Measurements from ENCODE around the gene ST14.

ST14 gene

GRCh38 chr11:130126516-130126915, 33.1 kb upstream of the ST14 start (continued):
- TF ChIP-seq, protein P1, sequence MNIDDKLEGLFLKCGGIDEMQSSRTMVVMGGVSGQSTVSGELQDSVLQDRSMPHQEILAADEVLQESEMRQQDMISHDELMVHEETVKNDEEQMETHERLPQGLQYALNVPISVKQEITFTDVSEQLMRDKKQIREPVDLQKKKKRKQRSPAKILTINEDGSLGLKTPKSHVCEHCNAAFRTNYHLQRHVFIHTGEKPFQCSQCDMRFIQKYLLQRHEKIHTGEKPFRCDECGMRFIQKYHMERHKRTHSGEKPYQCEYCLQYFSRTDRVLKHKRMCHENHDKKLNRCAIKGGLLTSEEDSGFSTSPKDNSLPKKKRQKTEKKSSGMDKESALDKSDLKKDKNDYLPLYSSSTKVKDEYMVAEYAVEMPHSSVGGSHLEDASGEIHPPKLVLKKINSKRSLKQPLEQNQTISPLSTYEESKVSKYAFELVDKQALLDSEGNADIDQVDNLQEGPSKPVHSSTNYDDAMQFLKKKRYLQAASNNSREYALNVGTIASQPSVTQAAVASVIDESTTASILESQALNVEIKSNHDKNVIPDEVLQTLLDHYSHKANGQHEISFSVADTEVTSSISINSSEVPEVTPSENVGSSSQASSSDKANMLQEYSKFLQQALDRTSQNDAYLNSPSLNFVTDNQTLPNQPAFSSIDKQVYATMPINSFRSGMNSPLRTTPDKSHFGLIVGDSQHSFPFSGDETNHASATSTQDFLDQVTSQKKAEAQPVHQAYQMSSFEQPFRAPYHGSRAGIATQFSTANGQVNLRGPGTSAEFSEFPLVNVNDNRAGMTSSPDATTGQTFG (tag by site-specific recombination; IDR thresholded peaks at IDR 0.05; ENCODE audit: borderline replicate concordance): no peak
- TF ChIP-seq KLF7 (tag by site-specific recombination; IDR thresholded peaks at IDR 0.05; ENCODE audit: borderline replicate concordance) (no peak), ZSCAN30 (tag by site-specific recombination; IDR thresholded peaks at IDR 0.05) (no peak), ZNF324 (tag by site-specific recombination; IDR thresholded peaks at IDR 0.05) (no peak), ZNF449 (tag by site-specific recombination; IDR thresholded peaks at IDR 0.05) (no peak), PRDM1 (tag by site-specific recombination; IDR thresholded peaks at IDR 0.05) (no peak), ZNF707 (tag by site-specific recombination; IDR thresholded peaks at IDR 0.05) (no peak)
- TF ChIP-seq, protein P2, sequence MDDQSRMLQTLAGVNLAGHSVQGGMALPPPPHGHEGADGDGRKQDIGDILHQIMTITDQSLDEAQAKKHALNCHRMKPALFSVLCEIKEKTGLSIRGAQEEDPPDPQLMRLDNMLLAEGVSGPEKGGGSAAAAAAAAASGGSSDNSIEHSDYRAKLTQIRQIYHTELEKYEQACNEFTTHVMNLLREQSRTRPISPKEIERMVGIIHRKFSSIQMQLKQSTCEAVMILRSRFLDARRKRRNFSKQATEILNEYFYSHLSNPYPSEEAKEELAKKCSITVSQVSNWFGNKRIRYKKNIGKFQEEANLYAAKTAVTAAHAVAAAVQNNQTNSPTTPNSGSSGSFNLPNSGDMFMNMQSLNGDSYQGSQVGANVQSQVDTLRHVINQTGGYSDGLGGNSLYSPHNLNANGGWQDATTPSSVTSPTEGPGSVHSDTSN (CRISPR knock-in tag; IDR thresholded peaks at IDR 0.05): no peak
- TF ChIP-seq, protein P3, sequence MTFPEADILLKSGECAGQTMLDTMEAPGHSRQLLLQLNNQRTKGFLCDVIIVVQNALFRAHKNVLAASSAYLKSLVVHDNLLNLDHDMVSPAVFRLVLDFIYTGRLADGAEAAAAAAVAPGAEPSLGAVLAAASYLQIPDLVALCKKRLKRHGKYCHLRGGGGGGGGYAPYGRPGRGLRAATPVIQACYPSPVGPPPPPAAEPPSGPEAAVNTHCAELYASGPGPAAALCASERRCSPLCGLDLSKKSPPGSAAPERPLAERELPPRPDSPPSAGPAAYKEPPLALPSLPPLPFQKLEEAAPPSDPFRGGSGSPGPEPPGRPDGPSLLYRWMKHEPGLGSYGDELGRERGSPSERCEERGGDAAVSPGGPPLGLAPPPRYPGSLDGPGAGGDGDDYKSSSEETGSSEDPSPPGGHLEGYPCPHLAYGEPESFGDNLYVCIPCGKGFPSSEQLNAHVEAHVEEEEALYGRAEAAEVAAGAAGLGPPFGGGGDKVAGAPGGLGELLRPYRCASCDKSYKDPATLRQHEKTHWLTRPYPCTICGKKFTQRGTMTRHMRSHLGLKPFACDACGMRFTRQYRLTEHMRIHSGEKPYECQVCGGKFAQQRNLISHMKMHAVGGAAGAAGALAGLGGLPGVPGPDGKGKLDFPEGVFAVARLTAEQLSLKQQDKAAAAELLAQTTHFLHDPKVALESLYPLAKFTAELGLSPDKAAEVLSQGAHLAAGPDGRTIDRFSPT (tag by site-specific recombination; IDR thresholded peaks at IDR 0.05): no peak

GRCh38 chr11:130127509-130127908, 32.1 kb upstream of the ST14 start:
- Histone ChIP-seq H3K9me3 (ENCODE audit: control insufficient read depth, insufficient read depth, low read depth, low read length) (no peaks in the 10 kb centered on the region), H3K4me3 (ENCODE audit: low read depth, low read length) (no peak overlapping the region), H3K36me3 (ENCODE audit: control insufficient read depth in 2 of 2, insufficient read depth in 1 of 2, low read length in 2 of 2) (peaks cover 8 to 98% of the 10 kb centered on the region in 2 experiments), H3K27ac (ENCODE audit: extremely low read depth, low read depth, low read length) (no peak overlapping the region), H3K4me1 (ENCODE audit: control insufficient read depth, insufficient read depth, low read length) (no peaks in the 10 kb centered on the region)
- TF ChIP-seq GLIS2 (tag by site-specific recombination; IDR thresholded peaks at IDR 0.05): no peak
- TF ChIP-seq ZBTB6 (tag by site-specific recombination; IDR thresholded peaks at IDR 0.05): no peak
- TF ChIP-seq, protein P2 (CRISPR knock-in tag; IDR thresholded peaks at IDR 0.05): no peak
- no peak for TF ChIP-seq ZNF112 (tag by site-specific recombination; IDR thresholded peaks at IDR 0.05)
- no peak for TF ChIP-seq PATZ1 (tag by site-specific recombination; IDR thresholded peaks at IDR 0.05)
- POLR2A ChIA-PET: interaction anchor here (0.5 kb wide), 1 partner anchor 252 kb away, joined by 3 read pairs; no protein-coding TSS in a partner anchor
- CTCF ChIA-PET: no interaction called here
